ENCODE measurements around the gene OR2H1.

Gene OR2H1

DNA sequence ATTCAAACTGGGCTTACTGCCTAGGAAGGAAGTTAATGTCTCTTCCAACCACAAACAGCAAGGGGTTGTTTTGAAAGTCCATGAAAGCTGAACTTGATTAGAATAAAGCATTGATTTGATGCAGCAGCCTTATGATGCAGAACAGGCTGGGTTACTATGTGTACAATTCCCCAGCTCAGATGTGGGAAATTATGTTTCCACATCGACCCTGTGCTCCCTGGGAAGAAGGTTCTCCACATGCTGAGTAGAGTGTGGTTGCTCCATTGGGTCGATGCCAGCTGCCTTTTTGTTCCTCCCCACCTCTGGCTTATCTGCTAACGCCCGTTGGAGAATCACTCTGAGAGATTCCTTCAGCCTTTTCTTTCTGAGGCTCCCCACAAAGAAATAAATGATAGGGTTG lies 29.6 kb downstream of the OR2H1 start:
- no peak for DNase-seq

DNA sequence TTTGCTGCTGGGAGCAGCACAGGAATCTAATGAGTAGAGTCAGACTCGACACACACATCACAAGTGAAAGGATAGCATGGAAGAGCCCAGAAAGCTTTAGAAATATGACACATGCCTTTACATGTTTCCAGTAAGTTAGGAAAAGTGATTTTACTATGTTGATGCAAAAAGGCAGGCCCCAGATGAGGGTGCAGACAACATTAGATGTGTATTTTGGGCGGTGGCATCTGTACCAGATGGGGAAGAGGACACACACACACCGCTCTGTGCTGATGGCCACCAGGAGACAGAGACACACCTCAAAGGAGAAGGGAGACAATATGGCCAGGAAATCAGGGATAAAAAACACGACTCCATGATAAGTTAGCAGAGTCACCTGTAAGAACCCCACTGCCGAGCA lies 30.2 kb downstream of the OR2H1 start:
- no peak for DNase-seq

DNA sequence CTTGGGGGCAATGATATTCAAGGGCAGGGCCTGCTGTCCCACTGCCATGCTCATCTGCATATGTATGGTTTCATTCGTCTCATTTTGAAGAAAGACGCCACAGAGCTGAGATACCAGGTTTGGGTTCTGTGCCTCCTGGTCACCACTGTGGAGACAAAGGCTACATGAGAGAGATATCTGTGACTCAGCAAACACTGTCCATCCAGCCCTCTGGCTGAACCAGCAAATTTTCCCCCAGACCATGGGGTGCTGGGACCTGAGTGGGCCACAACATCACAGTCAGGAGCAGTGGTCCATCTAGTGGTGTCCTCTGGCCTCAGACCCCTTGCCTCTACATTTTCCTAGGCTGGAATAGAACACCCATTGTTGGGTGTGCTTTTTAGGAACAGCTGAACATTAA lies 30.7 kb downstream of the OR2H1 start, which contains the start of gene MAS1L:
TSS of gene MAS1L (minus strand) at position 297 of the 400 bp plus-strand sequence. CDS start at position 243, 54 bp downstream.
- DNase-seq: no peak

DNA sequence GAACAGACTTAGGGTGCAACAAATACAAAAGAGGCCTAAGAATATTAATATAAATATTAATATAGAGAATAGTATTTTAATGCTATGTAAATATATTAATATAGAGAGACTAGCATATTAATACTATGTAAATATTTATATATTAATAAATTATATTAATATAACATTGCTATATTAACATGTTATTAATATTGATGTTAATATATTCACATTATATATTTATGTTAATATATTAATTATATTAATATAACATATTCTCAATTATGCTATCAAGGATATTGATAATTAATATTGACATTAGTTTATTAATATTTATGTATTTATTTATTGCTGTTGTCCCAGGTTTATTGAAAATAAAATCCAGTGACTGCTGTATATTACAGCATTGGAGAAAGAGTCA lies 31.9 kb downstream of the OR2H1 start:
- no peak for DNase-seq

- no peak for DNase-seq
Observed at GRCh38 chr6:29489286-29489685, 32.3 kb downstream of the OR2H1 start.

GRCh38 chr6:29490055-29490454 lies 33.1 kb downstream of the OR2H1 start:
- DNase-seq: no peak

GRCh38 chr6:29490552-29490951 lies 33.6 kb downstream of the OR2H1 start:
- DNase-seq: no peak

DNA sequence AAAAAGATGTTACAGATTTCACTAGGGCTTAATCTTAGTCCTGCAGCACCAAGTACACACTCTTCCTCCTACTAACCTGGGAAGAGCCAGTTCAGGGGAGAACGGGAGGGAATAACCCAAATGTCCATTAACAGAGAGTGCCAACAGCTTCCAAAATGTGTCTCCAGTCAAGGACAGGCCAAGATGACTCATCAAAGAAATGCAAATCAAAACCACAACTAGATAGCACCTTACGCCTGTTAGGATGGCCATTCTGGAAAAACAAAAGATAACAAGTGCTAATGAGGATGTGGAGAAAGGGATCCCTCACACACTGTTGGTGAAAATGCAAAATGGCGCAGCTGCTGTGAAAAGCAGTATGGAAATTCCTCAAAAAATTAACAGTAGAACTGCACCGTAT lies 34.6 kb downstream of the OR2H1 start:
- no peak for DNase-seq

GRCh38 chr6:29493261-29493660 lies 36.3 kb downstream of the OR2H1 start:
- DNase-seq: no peak

- DNase-seq: no peak
Observed at GRCh38 chr6:29494131-29494530, 37.2 kb downstream of the OR2H1 start.

DNA sequence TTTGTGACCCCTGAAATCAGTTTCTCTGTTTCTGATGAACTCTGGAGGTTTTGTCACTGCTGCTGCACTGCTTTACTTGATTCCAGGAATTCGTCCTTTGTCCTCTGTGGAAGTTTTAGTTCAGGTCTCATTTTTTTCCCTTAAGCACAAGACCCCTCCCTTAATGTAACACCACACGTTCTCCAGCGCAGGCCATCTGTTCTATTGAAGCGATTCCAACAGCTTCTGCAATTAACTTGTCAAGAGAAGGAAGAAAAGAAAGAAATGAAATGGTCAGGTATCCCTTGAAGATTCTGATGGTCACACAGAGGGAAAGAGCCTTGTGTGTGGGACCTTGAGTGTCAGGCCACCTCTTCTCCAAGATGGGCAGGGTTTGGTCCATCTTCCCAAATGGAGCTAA lies 38.6 kb downstream of the OR2H1 start:
- no peak for DNase-seq

GRCh38 chr6:29496961-29497360 lies 40.0 kb downstream of the OR2H1 start:
- DNase-seq: no peak

GRCh38 chr6:29499704-29500103 lies 42.7 kb downstream of the OR2H1 start:
- no peak for DNase-seq

GRCh38 chr6:29500594-29500993 lies 43.6 kb downstream of the OR2H1 start:
- no peak for DNase-seq

GRCh38 chr6:29501106-29501505 lies 44.2 kb downstream of the OR2H1 start:
- no peak for DNase-seq

DNA sequence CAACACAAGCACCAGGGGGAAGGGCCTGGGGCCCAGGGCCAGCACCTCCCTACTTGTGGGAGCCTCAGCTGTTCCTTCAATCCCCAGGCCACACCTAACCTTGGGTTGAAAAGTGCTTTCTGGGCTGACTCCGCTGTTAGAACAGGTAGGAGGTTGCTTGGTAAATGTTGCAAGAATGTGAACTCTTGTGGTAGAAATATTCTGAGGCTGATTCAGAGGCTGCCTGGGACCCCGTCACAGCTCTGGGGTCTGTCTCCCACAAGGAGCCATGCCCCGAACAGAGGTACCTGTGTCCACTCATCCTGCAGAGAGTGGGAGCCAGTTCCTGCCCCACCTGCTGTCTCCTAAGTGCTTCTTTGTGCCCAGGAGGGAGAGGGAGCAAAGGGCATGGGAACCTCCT lies 45.2 kb downstream of the OR2H1 start:
- no peak for DNase-seq

GRCh38 chr6:29502597-29502996 lies 45.6 kb downstream of the OR2H1 start:
- DNase-seq: no peak

DNA sequence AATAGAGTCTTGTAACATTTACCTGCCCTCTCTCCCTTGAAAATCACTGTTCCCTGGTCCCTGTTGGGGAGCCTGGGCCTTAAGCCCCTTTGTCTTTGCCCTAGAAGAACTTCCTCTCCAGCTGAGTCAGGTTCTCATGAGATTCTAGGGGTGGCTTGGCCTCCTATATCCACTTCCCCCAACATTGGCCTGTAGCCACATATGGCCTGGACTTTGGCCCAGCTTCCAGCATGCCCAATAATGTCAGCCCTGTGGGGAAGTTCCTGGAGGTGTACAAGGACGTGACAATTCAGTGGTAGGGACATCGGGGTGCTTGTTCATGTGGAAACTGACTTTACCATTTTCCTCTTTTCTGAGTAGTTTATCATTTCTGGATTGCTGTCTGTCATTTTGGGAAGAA lies 48.0 kb downstream of the OR2H1 start:
- DNase-seq: no peak

DNA sequence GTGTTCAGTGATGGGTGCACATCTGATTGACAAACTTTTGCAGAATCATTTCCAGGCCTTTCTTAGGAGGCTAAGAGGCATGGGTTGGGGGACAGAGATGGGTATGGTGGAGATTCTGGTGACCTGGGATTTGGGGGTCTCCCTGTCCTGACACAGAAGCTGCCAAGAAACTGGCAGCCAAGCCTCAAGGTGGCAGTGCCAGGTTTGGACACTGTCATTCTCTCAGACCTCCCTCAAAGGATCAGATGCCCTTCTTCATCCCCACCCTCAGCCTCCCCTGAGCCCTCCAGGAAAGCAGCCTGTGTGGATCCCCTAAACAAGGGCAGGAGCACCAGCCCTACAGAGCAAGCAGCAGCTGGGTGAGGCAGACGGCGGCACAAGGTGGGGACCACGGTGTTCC lies 48.9 kb downstream of the OR2H1 start:
- no peak for DNase-seq

GRCh38 chr6:29506446-29507067 lies 49.6 kb downstream of the OR2H1 start:
- DNase-seq: no peak

- DNase-seq: no peak
Observed at GRCh38 chr6:29507319-29507718, 50.4 kb downstream of the OR2H1 start.

- DNase-seq: no peak
Observed at GRCh38 chr6:29509239-29509638, 52.3 kb downstream of the OR2H1 start.

DNA sequence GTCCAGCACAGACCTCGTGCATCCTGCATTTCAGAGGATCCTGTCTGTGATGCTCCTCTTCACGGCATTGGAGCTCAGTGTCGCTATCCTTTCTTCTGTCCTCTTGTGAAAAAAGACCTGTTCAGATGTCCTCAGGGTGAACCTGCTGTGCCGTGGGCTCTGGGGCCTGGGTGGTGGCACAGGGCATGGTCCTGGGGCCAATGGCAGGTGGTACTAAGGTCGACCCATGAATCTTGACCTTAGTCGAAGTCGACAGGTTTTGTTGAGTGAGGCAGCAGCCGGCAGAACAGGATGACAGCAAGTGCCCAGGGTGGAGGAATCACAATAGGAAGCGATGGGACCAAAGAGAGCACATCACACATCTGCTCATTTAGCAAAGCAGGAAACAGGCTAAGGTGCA lies 52.8 kb downstream of the OR2H1 start:
- no peak for DNase-seq

- no peak for DNase-seq
Observed at GRCh38 chr6:29510202-29510601, 53.2 kb downstream of the OR2H1 start.

- DNase-seq: no peak
Observed at GRCh38 chr6:29510746-29511300, 53.9 kb downstream of the OR2H1 start.
